Measurements from ENCODE around the gene NUAK2.

The NUAK2 gene

GRCh38 chr1:205324781-205325180, 3.2 kb upstream of the NUAK2 start:
- Histone ChIP-seq H3K27me3 (replicated peaks; ENCODE audit: control insufficient read depth, insufficient read depth, low read length) (peaks cover 4% of the 10 kb centered on the region; the same call in 1 of the 2 replicates), H3K4me3 (replicated peaks; ENCODE audit: low read depth, low read length) (no peak overlapping the region), H3K36me3 (ENCODE audit: control insufficient read depth, insufficient read depth, low read length) (no peaks in the 10 kb centered on the region)
- TF ChIP-seq CTCF (IDR thresholded peaks at IDR 0.05; ENCODE audit: insufficient read depth, low read length, poor library complexity, severe bottlenecking): no peak
- no peak for DNase-seq (ENCODE audit: extremely low read depth, insufficient read length)

GRCh38 chr1:205323794-205324193, 2.2 kb upstream of the NUAK2 start:
- Histone ChIP-seq H3K27me3 (replicated peaks; ENCODE audit: control insufficient read depth, insufficient read depth, low read length) (peaks cover 4% of the 10 kb centered on the region; the same call in 1 of the 2 replicates), H3K36me3 (ENCODE audit: control insufficient read depth, insufficient read depth, low read length) (no peaks in the 10 kb centered on the region), H3K4me3 (replicated peaks; ENCODE audit: low read depth, low read length) (no peak overlapping the region)
- DNase-seq (ENCODE audit: extremely low read depth, insufficient read length): no peak
- no peak for TF ChIP-seq CTCF (IDR thresholded peaks at IDR 0.05; ENCODE audit: insufficient read depth, low read length, poor library complexity, severe bottlenecking)

GRCh38 chr1:205321959-205322283, 376 bp upstream of the NUAK2 start:
- no peak for TF ChIP-seq CTCF (IDR thresholded peaks at IDR 0.05; ENCODE audit: insufficient read depth, low read length, poor library complexity, severe bottlenecking)
- Histone ChIP-seq H3K27me3 (replicated peaks; ENCODE audit: control insufficient read depth, insufficient read depth, low read length) (peaks cover 6% of the 10 kb centered on the region), H3K36me3 (ENCODE audit: control insufficient read depth, insufficient read depth, low read length) (no peaks in the 10 kb centered on the region), H3K4me3 (replicated peaks; ENCODE audit: low read depth, low read length) (peak overlapping the region; percentile 71; the same call in 1 of the 2 replicates)
- DNase-seq (ENCODE audit: extremely low read depth, insufficient read length): no peak

GRCh38 chr1:205319081-205320018, 2.2 kb downstream of the NUAK2 start:
- no peaks in the 10 kb centered on the region for H3K36me3 ChIP-seq (ENCODE audit: control insufficient read depth, insufficient read depth, low read length)
- DNase-seq (ENCODE audit: extremely low read depth, insufficient read length): no peak
- peaks cover 4% of the 10 kb centered on the region for H3K27me3 ChIP-seq (replicated peaks; ENCODE audit: control insufficient read depth, insufficient read depth, low read length)
- no peak overlapping the region for H3K4me3 ChIP-seq (replicated peaks; ENCODE audit: low read depth, low read length)
- no peak for TF ChIP-seq CTCF (IDR thresholded peaks at IDR 0.05; ENCODE audit: insufficient read depth, low read length, poor library complexity, severe bottlenecking)

- no peaks in the 10 kb centered on the region for H3K36me3 ChIP-seq (ENCODE audit: control insufficient read depth, insufficient read depth, low read length)
- no peak overlapping the region for H3K4me3 ChIP-seq (replicated peaks; ENCODE audit: low read depth, low read length)
- no peak for DNase-seq (ENCODE audit: extremely low read depth, insufficient read length)
- no peak for TF ChIP-seq CTCF (IDR thresholded peaks at IDR 0.05; ENCODE audit: insufficient read depth, low read length, poor library complexity, severe bottlenecking)
- H3K27me3 ChIP-seq (replicated peaks; ENCODE audit: control insufficient read depth, insufficient read depth, low read length): peaks cover 4% of the 10 kb centered on the region
Observed at GRCh38 chr1:205318231-205318991, 3.1 kb downstream of the NUAK2 start.
